Measurements from ENCODE around the gene PTPN5.
"Not testable (repeated sequence)": the region's sequence is repeated elsewhere in the genome, so short reads cannot be mapped to it uniquely, and the experiment has no call there.

PTPN5 gene

GRCh38 chr11:18681949-18682348 lies 109.6 kb downstream of the PTPN5 start:
- DNase-seq; H3K36me3 ChIP-seq (ENCODE audit: control insufficient read depth, insufficient read depth, low read length); H3K4me2 ChIP-seq (ENCODE audit: low read length); H3K79me1 ChIP-seq (ENCODE audit: low read length); H3K4me1 ChIP-seq (ENCODE audit: control insufficient read depth, low read depth, low read length); H3K18ac ChIP-seq (ENCODE audit: low read length); H3K9ac ChIP-seq (ENCODE audit: low read length); H3K4ac ChIP-seq (ENCODE audit: low read depth, low read length); H2AK5ac ChIP-seq (ENCODE audit: low read length); H3K56ac ChIP-seq (ENCODE audit: low read length); H3K23ac ChIP-seq (ENCODE audit: low read length); H4K5ac ChIP-seq (ENCODE audit: low read length); H2BK5ac ChIP-seq (ENCODE audit: low read length); H2BK15ac ChIP-seq (replicated peaks; ENCODE audit: low read depth); H3K27me3 ChIP-seq (ENCODE audit: insufficient read depth, low read length, poor library complexity); H3K27ac ChIP-seq (ENCODE audit: low read depth, low read length); H3K79me2 ChIP-seq (ENCODE audit: control insufficient read depth, insufficient read depth, low read length); H4K8ac ChIP-seq (ENCODE audit: low read depth, low read length); H3K4me3 ChIP-seq (ENCODE audit: low read length); H2BK120ac ChIP-seq (ENCODE audit: low read depth, low read length): not testable (repeated sequence)
- WGBS (ENCODE audit: extremely low coverage, insufficient coverage, low lambda C conversion rate): no CpG with 5 or more reads among the region's 1 CpG
